Occipital lobe (tissue), 3 donors: ENCODE data around the gene SETBP1. TPM values are rescaled to one million over a fixed set of nuclear protein-coding genes. Genes with fewer than 3 reads are reported as not detected.

ENCODE experiments used
- DNase-seq: peaks from one replicate; lab custom pipeline; 2025; lab: John Stamatoyannopoulos, UW
- small RNA-seq: library from RNA; depleted of rRNA; stranded (forward); fragments of <200 nt; gene quantifications from one replicate; pipeline ENCODE3, GENCODE V24; 2014
- total RNA-seq: library from RNA; depleted of rRNA; stranded (reverse); fragments of >200 nt; gene quantifications from one replicate; pipeline ENCODE4 v1.2.3, GENCODE V29; 2014

Gene SETBP1
- total RNA-seq, 1 donor from 2014 or later, result 52.3 TPM

DNA sequence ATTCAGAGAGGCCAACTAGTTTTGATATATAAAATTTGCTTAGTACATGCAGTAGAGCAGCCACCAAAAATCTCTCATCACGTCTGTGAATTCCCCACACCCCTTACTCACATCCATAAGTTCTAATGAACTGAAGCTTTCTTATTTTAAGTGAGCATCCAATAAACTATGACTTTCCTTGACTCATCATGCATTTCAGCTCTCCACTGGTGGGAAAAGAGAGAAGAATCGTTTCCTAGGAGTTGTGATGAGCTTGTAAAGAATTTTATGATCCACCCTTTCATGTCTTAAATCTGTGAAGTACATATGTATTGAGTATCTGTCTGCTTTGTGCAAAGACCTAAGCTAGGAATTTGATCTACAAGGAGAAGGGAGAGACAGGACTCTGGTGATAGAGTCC lies 428.6 kb downstream of the SETBP1 start:
- DNase-seq, result no peak

DNA sequence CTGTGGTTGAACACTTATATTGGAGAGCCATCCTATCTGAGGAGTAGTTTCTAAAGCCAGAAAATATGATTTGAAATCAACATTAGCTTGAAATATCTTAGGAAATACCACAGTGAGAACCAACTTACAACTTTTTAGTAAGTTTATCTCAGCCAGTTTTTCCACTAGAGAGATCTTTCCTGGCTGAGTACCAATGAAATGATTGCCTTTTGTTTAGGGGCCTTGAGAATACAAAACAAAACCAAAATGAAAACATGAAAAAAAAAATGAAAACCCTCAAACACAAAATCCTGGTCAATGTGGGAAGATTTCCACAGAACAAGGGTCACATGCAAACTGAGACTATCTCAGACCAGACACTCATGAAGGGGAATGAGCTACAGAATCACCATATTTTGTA lies 429.0 kb downstream of the SETBP1 start:
- no peak for DNase-seq

DNA sequence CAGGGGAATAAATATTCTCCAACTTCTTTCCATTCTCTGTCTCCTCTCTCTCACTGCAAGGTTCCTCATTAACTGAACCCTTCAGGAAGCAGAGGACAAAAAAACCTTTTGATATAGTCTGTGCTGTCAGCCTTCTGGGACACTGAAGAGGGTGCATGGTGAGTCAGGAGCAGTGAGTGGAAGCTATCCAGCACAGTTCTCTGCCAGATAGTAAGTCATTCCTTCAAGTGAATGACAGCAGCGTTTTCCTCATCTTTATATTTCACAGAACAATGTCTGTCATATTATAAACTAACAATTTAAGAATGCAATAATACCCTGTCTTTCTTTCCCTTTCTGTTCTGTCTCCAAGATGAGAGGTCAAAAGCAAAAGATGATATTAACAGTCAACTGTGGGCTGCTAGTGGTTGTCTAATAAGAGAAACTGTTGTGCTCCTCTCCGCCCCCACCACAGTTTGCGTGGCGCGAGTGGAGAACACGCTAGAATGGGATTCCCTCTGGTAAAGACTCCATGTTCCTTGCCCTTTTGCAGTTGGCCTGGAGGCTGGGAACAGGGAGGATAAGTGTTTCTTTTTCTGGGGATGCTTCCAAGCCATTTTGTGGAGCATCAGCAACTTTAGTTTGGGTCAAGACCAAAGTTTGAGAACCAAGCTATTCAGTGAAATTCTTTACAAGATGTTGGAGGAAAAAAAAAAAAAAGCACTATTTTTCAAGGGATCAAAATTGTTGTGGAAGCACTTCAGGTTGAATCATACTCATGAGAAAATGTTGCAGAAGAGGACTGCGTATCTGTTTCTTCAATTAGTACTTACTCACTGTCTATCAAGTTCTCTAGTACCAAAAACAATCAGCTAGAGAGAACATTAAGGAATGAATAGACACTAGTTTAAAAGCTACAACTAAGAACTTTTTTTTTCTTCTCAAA lies 430.2 kb downstream of the SETBP1 start:
- no peak for DNase-seq

DNA sequence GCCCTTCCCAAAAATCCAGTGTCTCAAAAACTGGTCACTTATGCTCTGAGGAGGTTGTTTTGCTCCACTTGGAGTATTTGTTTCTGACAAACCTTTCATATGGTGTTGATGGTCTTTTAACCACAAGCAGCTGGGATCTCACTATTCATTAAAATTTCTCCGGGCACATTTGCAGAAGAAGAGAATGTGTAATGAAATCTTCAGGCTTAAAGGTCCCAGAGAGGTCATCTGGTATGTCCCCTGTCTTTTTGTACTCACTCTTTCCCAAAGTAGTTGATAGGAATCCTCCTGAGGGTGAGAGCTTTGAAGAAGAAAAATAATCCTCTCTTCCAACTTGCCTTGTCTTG lies 430.8 kb downstream of the SETBP1 start:
- DNase-seq, result no peak

DNA sequence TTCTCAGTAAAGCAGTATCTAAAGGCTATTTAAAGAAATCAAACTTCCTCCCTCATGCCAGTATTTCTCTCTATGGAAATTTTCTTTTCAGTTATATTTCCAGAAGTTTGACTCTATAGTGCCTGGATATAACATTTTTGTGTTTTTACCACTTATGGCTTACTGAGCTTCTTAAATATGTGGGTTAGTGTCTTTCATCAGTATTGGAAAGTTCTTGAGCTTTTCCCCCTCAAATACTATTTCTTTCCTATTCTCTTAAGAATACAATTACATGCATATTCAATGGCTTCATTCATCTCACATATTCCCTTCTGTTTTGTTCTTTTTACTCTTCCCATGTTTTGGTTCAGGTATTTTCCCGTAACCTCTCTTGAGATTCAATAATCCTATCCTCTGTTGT lies 432.0 kb downstream of the SETBP1 start:
- DNase-seq, result no peak

DNA sequence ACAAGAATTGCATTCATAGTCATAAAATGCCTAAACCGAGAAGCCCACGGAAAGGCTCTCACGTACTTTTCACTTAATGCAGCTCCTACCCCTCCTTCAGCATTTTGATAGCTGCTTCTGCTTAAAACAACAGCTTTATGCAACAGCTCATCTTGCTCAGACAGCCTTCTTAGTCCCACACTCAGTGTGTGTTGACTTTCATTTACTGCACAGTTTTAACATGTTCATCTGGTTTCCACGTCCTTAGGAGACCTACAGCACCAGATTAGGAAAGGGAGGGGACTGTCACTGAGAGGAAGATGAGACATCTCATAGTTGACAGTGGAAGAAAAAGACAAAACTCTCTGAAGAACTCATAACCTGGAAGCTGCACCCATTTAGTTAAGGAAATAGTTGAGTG lies 435.4 kb downstream of the SETBP1 start:
- DNase-seq, result no peak

Small RNAs within 50 kb of the gene (small RNA-seq; reads per million reads assigned to genes)
- gene MIR4319, result not detected
